ENCODE data around the gene RSBN1L. TPM values are rescaled to one million over a fixed set of nuclear protein-coding genes. Genes with fewer than 3 reads are reported as not detected.

The RSBN1L gene
- total and polyA plus RNA-seq, 2 donors (not counting 3 experiments of a cell fraction or from before 2014, with no cell fraction given), result 3.0 to 13.1 TPM

GRCh38 chr7:77738871-77739270 lies 42.6 kb downstream of the RSBN1L start:
- Histone ChIP-seq H3K9ac (replicated peaks; ENCODE audit: extremely low read depth, insufficient read depth, low read length) (no peak overlapping the region), H3K27me3 (ENCODE audit: control insufficient read depth in 2 of 2, insufficient read depth in 2 of 2, low read length in 2 of 2) (no peaks in the 10 kb centered on the region), H3K9me1 (replicated peaks; ENCODE audit: control insufficient read depth, extremely low read depth, insufficient read depth, low read length) (no peaks in the 10 kb centered on the region), H3K4me2 (ENCODE audit: insufficient read depth, low read length) (peak overlapping the region; percentile 59), H2AFZ (ENCODE audit: low read depth, low read length) (no peak overlapping the region), H4K20me1 (replicated peaks; ENCODE audit: control insufficient read depth, extremely low read depth, insufficient read depth, low read length) (no peaks in the 10 kb centered on the region), H3K4me1 (ENCODE audit: control insufficient read depth, extremely low read depth, insufficient read depth, low read length) (peaks cover 21% of the 10 kb centered on the region), H3K4me3 (replicated peaks in 1 of 3; ENCODE audit: insufficient read depth in 1 of 3, low read depth in 1 of 3, low read length in 3 of 3) (no peak overlapping the region), H3K36me3 (ENCODE audit: control insufficient read depth in 2 of 2, extremely low read depth in 1 of 2, insufficient read depth in 2 of 2, low read length in 2 of 2) (no peaks in the 10 kb centered on the region), H3K79me2 (ENCODE audit: control insufficient read depth, insufficient read depth, low read length) (peaks cover 14% of the 10 kb centered on the region), H3K9me3 (replicated peaks; ENCODE audit: control insufficient read depth, insufficient read depth, low read length) (no peaks in the 10 kb centered on the region), H3K27ac (ENCODE audit: insufficient read depth, low read depth, low read length) (peak overlapping the region; percentile 64)
- intact Hi-C loops (cut with micrococcal nuclease), result no loop called here
- peak; percentile 83 for DNase-seq (ENCODE audit: low read depth, low spot score)
- ChIA-PET CTCF (interaction anchor here (1.4 kb wide), 1 partner anchor 18 kb away, joined by 3 read pairs; no protein-coding TSS in a partner anchor), POLR2A (no interaction called here)
- dilution Hi-C loops (cut with MboI; ENCODE audit: extremely low pct_ligation_motif_present, low sequenced_read_pairs), result no loop called here
- TF ChIP-seq, protein P1, sequence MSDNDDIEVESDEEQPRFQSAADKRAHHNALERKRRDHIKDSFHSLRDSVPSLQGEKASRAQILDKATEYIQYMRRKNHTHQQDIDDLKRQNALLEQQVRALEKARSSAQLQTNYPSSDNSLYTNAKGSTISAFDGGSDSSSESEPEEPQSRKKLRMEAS (IDR thresholded peaks at IDR 0.05; ENCODE audit: insufficient read depth, insufficient read length), result no peak
- TF ChIP-seq EZH2 (IDR thresholded peaks at IDR 0.05; ENCODE audit: borderline replicate concordance, low read depth, low read length, severe bottlenecking), result no peak
- TF ChIP-seq FOS (IDR thresholded peaks at IDR 0.05; ENCODE audit: borderline replicate concordance, insufficient read depth, low read length), result peak; percentile 20
- TF ChIP-seq GATA2 (IDR thresholded peaks at IDR 0.05; ENCODE audit: insufficient read depth, insufficient read length, low read depth, low read length), result peak; percentile 90
- no peak for TF ChIP-seq MYC (IDR thresholded peaks at IDR 0.05; ENCODE audit: low read depth, low read length)
- TF ChIP-seq POLR2AphosphoS5 (IDR thresholded peaks at IDR 0.05; ENCODE audit: insufficient read depth, low read depth, low read length), result peak; percentile 64
- peak; percentile 61 for TF ChIP-seq JUN (IDR thresholded peaks at IDR 0.05; ENCODE audit: borderline replicate concordance, insufficient read depth, insufficient read length, low read depth)
- peak; percentile 29 for TF ChIP-seq POLR2A (IDR thresholded peaks at IDR 0.05; ENCODE audit: low read depth, low read length)
- no peak for TF ChIP-seq CTCF (IDR thresholded peaks at IDR 0.05; ENCODE audit: extremely low read depth in 1 of 2, insufficient read depth in 1 of 2, low read depth in 1 of 2, low read length in 2 of 2)
- peak; percentile 15 for FAIRE-seq
- no TSS peak for BruUV-seq (replicated peaks)
